Measurements from ENCODE around the gene HLF. TPM values are rescaled to one million over a fixed set of nuclear protein-coding genes. Genes with fewer than 3 reads are reported as not detected.

Gene HLF
- polyA plus RNA-seq, 3 donors = not detected

- Histone ChIP-seq H3K79me2 (ENCODE audit: insufficient read depth, low read length) (no peaks in the 10 kb centered on the region), H3K27me3 (ENCODE audit: control insufficient read depth in 2 of 2, insufficient read depth in 2 of 2, low read length in 2 of 2) (no peaks in the 10 kb centered on the region), H3K4me1 (ENCODE audit: control insufficient read depth in 1 of 2, insufficient read depth in 2 of 2, low read length in 2 of 2) (no peaks in the 10 kb centered on the region), H3K4me2 (replicated peaks; ENCODE audit: extremely low read depth, low read length, poor library complexity, severe bottlenecking) (no peak overlapping the region), H3K4me3 (replicated peaks in 1 of 3; ENCODE audit: low read depth in 2 of 3, low read length in 3 of 3) (no peak overlapping the region), H3K9ac (ENCODE audit: insufficient read depth, low read length, poor library complexity, severe bottlenecking) (no peak overlapping the region), H3K36me3 (replicated peaks in 1 of 2; ENCODE audit: control insufficient read depth in 1 of 2, insufficient read depth in 2 of 2, low read length in 2 of 2) (no peaks in the 10 kb centered on the region), H4K20me1 (ENCODE audit: insufficient read depth, low read length) (no peaks in the 10 kb centered on the region), H2AFZ (ENCODE audit: insufficient read depth, low read depth, low read length, poor library complexity, severe bottlenecking) (no peak overlapping the region), H3K27ac (ENCODE audit: low read depth in 1 of 2, low read length in 2 of 2) (no peak overlapping the region), H3K9me3 (replicated peaks in 1 of 2; ENCODE audit: control insufficient read depth in 1 of 2, insufficient read depth in 1 of 2, low read length in 2 of 2) (no peaks in the 10 kb centered on the region)
- no peak overlapping the region for H3K27ac Mint-ChIP-seq
- no peaks in the 10 kb centered on the region for H3K36me3 Mint-ChIP-seq
- peaks cover 3% of the 10 kb centered on the region for H3K4me1 Mint-ChIP-seq
- peaks cover 0 to 6% (median 3%) of the 10 kb centered on the region in 7 donors for H3K9me3 Mint-ChIP-seq
- WGBS (ENCODE audit: insufficient coverage) = 100% methylated on average over 2 of the region's 2 CpGs
- no peak for TF ChIP-seq CTCF (IDR thresholded peaks at IDR 0.05)
- H3K4me3 Mint-ChIP-seq = no peak overlapping the region
- H3K27me3 Mint-ChIP-seq (ENCODE audit: low read depth in 3 of 3) = peaks cover 0 to 14% (median 10%) of the 10 kb centered on the region in 3 donors
- DNase-seq = no peak
- intact Hi-C loops (cut with micrococcal nuclease) = no loop called here
These were observed 86.1 kb downstream of the HLF start for GRCh38 chr17:55350825-55351205.

DNA sequence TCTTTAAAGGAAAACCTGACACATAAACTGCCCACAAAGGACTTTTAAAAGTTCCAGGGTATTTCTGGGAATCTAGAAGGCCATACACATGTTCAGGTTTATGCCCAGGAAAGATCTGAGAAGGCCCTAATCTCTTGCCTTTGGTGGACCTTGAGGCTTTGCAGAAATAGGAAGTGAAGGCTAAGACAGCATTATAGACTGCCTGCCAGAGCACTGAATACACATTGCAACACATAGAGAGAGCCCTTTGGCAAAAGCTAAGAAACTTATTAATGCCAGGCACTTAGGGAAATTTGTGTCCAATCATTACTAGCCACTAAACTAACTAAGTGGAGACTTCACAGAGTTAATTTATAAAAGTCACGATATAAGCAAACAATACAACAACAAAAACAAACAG lies 86.5 kb downstream of the HLF start:
- H3K9me3 Mint-ChIP-seq = peaks cover 0 to 6% (median 0%) of the 10 kb centered on the region in 7 donors
- no peak for TF ChIP-seq CTCF (IDR thresholded peaks at IDR 0.05)
- H3K36me3 Mint-ChIP-seq = no peaks in the 10 kb centered on the region
- H3K4me1 ChIP-seq (ENCODE audit: control insufficient read depth in 1 of 2, insufficient read depth in 2 of 2, low read length in 2 of 2) = no peaks in the 10 kb centered on the region
- H3K9ac ChIP-seq (ENCODE audit: insufficient read depth, low read length, poor library complexity, severe bottlenecking) = no peak overlapping the region
- H3K9me3 ChIP-seq (replicated peaks in 1 of 2; ENCODE audit: control insufficient read depth in 1 of 2, insufficient read depth in 1 of 2, low read length in 2 of 2) = no peaks in the 10 kb centered on the region
- H2AFZ ChIP-seq (ENCODE audit: insufficient read depth, low read depth, low read length, poor library complexity, severe bottlenecking) = no peak overlapping the region
- H3K27me3 ChIP-seq (ENCODE audit: control insufficient read depth in 2 of 2, insufficient read depth in 2 of 2, low read length in 2 of 2) = no peaks in the 10 kb centered on the region
- no peak overlapping the region for H3K4me3 Mint-ChIP-seq
- no peak overlapping the region for H3K4me2 ChIP-seq (replicated peaks; ENCODE audit: extremely low read depth, low read length, poor library complexity, severe bottlenecking)
- no peaks in the 10 kb centered on the region for H4K20me1 ChIP-seq (ENCODE audit: insufficient read depth, low read length)
- no peaks in the 10 kb centered on the region for H3K79me2 ChIP-seq (ENCODE audit: insufficient read depth, low read length)
- H3K4me1 Mint-ChIP-seq = peaks cover 3% of the 10 kb centered on the region
- no peaks in the 10 kb centered on the region for H3K36me3 ChIP-seq (replicated peaks in 1 of 2; ENCODE audit: control insufficient read depth in 1 of 2, insufficient read depth in 2 of 2, low read length in 2 of 2)
- H3K4me3 ChIP-seq (replicated peaks in 1 of 3; ENCODE audit: low read depth in 2 of 3, low read length in 3 of 3) = no peak overlapping the region
- H3K27ac ChIP-seq (ENCODE audit: low read depth in 1 of 2, low read length in 2 of 2) = no peak overlapping the region
- peaks cover 0 to 14% (median 10%) of the 10 kb centered on the region in 3 donors for H3K27me3 Mint-ChIP-seq (ENCODE audit: low read depth in 3 of 3)
- no peak for DNase-seq
- intact Hi-C loops (cut with micrococcal nuclease) = no loop called here
- no CpG with 5 or more reads among the region's 1 CpG for WGBS (ENCODE audit: insufficient coverage)
- H3K27ac Mint-ChIP-seq = no peak overlapping the region

Data from CD14-positive monocyte (primary cell).